ENCODE results near the gene FGD4. TPM values are rescaled to one million over a fixed set of nuclear protein-coding genes. Genes with fewer than 3 reads are reported as not detected.

Gene FGD4
- 5.6 and 7.1 TPM in 2 replicates for total RNA-seq

DNA sequence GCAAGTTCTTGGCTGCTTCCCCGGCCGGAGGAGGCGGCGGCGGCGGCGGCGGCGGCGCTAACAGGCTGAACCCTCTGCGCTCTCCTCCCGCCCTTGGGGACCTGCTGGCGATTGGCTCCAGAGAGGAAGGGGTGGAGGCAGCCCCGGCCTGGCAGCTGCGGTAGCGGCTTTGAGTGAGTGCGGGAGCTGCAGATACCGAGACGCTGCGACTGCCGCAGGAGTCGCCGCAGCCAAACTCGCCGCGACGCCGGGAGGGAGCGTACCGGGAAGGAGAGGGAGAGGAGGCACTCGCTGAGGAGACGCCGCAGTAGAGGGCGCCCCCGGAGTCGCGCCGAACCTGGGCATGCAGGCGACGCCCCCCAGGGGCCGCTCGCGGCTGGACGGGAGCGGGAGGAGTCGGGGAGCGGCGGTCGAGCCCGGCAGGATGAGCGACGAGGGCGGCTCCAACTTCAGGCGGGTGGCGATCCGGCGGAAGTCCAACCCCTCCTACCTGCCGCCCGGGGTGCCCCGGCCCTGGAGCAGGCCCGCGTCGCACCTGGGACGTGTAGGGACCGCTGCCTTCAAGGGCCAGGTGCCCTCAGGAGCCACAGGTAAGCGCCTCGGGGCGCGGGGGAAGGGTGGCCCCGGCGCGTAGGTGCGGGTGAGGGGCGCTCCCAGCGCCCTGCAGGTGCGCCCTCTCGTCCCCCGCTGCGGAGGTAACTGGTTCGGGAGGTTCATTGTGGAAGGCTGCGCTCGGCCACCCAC lies at the start of gene FGD4:
FGD4 (plus strand) TSS at position 189 of the 744 bp plus-strand sequence.

GRCh38 chr12:32679091-32679919 lies 279.9 kb downstream of the FGD4 start, which contains the start of gene DNM1L:
Gene DNM1L (plus strand): TSS chr12:32679301. CDS start chr12:32679364, 63 bp downstream.

